IgD-negative memory B cell (primary cell): ENCODE data around the gene PRDM1. TPM values are rescaled to one million over a fixed set of nuclear protein-coding genes. Genes with fewer than 3 reads are reported as not detected.
A peak's percentile ranks its signal among the peaks of the same experiment; 100 is the strongest.

ENCODE experiments used
- H3K27ac Mint-ChIP-seq, 3 donors: one replicate each; pipeline ENCODE4 v1.8.0; 2020 to 2022; ENCODE audit warnings: mild to moderate bottlenecking in 3 of 3, mixed read lengths in 3 of 3, moderate library complexity in 1 of 3
- H3K27me3 Mint-ChIP-seq: one replicate; pipeline ENCODE4 v1.8.0; 2021; ENCODE audit warnings: mixed read lengths
- H3K36me3 Mint-ChIP-seq: one replicate; pipeline ENCODE4 v1.8.0; 2020; ENCODE audit warnings: mild to moderate bottlenecking, mixed read lengths
- H3K4me1 Mint-ChIP-seq, 3 donors: one replicate each; pipeline ENCODE4 v1.8.0; 2020 to 2022; ENCODE audit warnings: mixed read lengths in 3 of 3, mild to moderate bottlenecking in 1 of 3
- H3K4me3 Mint-ChIP-seq, 4 donors: one replicate each; pipeline ENCODE4 v1.8.0; 2020 to 2022; ENCODE audit warnings: mild to moderate bottlenecking in 4 of 4, mixed read lengths in 4 of 4, moderate library complexity in 3 of 4
- H3K9me3 Mint-ChIP-seq, 3 donors: one replicate each; pipeline ENCODE4 v1.8.0; 2020 to 2021; ENCODE audit warnings: mixed read lengths in 3 of 3, mild to moderate bottlenecking in 1 of 3
- polyA plus RNA-seq: library from polyadenylated mRNA; unstranded; fragments of 300-500 nt; fragmentation: Illumina TruSeq; gene quantifications from one replicate; pipeline ENCODE4 v1.2.3, GENCODE V29; 2021

Gene PRDM1
- polyA plus RNA-seq, 1 donor from 2014 or later, result 11.0 TPM

- no peak overlapping the region for H3K4me3 Mint-ChIP-seq
- H3K36me3 Mint-ChIP-seq, result peaks cover 1% of the 10 kb centered on the region
- H3K27me3 Mint-ChIP-seq, result no peaks in the 10 kb centered on the region
- no peaks in the 10 kb centered on the region for H3K9me3 Mint-ChIP-seq
- no peak overlapping the region for H3K27ac Mint-ChIP-seq
- peaks cover 25 to 42% (median 27%) of the 10 kb centered on the region in 3 donors for H3K4me1 Mint-ChIP-seq
Observed at GRCh38 chr6:106122938-106123656, 37.0 kb downstream of the PRDM1 start.

GRCh38 chr6:106124015-106124414 lies 37.9 kb downstream of the PRDM1 start:
- H3K4me1 Mint-ChIP-seq, result peaks cover 25 to 38% (median 29%) of the 10 kb centered on the region in 3 donors
- H3K27ac Mint-ChIP-seq, result no peak overlapping the region
- H3K36me3 Mint-ChIP-seq, result peaks cover 1% of the 10 kb centered on the region
- peak overlapping the region in 2 of 4 donors; percentile 9 to 75 for H3K4me3 Mint-ChIP-seq
- no peaks in the 10 kb centered on the region for H3K9me3 Mint-ChIP-seq
- no peaks in the 10 kb centered on the region for H3K27me3 Mint-ChIP-seq

DNA sequence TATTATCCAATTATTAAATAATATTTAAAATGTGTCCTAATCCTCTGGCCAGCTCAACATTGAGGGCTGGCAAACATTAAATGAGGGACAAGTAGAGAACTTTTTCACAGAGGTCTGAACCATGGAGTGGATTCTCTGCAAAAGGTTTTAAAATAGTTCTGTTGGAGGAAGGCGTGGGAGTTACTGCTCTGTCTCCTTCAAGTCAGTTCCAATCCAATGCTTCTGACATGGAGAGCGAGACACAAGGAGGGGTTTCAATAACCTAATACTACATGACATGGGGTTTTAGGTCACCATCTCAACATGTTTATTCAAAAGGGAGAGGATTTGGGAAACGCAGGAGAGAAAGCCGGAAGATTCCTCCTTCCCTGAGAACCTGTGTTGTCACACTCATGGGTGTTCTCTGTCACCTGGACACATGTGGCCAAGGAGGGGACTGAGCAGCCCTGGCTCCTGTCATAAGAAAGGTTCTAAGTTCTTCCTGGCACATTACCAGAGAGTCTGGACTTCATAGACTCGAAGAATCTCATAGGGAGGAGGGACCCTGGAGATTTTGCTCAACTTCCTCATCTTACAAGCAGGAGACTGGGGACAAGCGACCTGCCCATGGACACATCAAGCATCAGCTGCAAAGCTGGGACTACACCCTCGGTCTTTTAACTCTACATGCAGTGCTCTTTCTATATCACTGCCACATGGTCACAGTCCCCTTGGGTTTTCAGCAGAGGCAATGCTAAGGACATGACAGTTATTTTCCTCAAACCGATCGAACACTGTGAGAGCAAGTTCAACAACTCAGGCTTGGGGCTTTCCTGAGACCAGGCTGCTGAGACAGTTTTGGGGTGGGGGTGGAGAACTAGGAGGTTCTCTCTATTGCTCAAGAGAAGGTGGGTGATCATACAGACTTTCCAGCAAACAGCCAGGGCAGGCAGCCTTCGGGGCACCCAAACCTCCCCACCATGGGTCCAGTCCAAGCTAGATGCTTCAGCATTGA lies 38.6 kb downstream of the PRDM1 start:
- Mint-ChIP-seq H3K9me3 (no peaks in the 10 kb centered on the region), H3K4me3 (peak overlapping the region in 3 of 4 donors; percentile 20 to 77 (median 72)), H3K4me1 (peaks cover 24 to 41% (median 33%) of the 10 kb centered on the region in 3 donors), H3K27me3 (no peaks in the 10 kb centered on the region), H3K36me3 (peaks cover 1% of the 10 kb centered on the region), H3K27ac (peak overlapping the region in 1 of 3 donors; percentile 41)

GRCh38 chr6:106125925-106126435 lies 39.8 kb downstream of the PRDM1 start:
- H3K27me3 Mint-ChIP-seq, result no peaks in the 10 kb centered on the region
- peak overlapping the region; percentile 28 to 65 (median 36) for H3K27ac Mint-ChIP-seq
- no peaks in the 10 kb centered on the region for H3K9me3 Mint-ChIP-seq
- peaks cover 1% of the 10 kb centered on the region for H3K36me3 Mint-ChIP-seq
- peak overlapping the region; percentile 73 to 92 (median 82) for H3K4me3 Mint-ChIP-seq
- H3K4me1 Mint-ChIP-seq, result peaks cover 24 to 45% (median 31%) of the 10 kb centered on the region in 3 donors

DNA sequence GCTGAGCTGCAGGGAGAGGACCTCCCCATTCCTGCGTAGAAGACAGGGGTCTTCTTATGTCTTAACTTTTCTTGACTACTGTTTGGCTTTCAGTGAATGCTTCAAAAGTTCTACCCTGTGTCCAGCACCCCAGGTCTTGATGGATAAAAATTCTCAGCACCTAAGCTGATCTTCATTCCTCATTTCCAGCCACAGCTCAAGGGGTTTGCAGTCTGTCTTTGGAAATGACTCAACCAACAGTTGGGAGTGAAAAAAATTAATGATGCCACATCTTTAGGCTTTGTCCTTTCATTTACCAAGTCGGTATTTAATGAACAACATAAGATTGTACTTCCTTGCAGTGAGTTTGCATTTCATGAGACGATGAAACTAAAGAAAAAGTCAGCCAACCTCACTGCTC lies 40.3 kb downstream of the PRDM1 start:
- Mint-ChIP-seq H3K36me3 (peaks cover 1% of the 10 kb centered on the region), H3K9me3 (no peaks in the 10 kb centered on the region), H3K4me1 (peaks cover 24 to 45% (median 31%) of the 10 kb centered on the region in 3 donors), H3K27me3 (no peaks in the 10 kb centered on the region), H3K27ac (peak overlapping the region; percentile 28 to 65 (median 36)), H3K4me3 (peak overlapping the region; percentile 73 to 92 (median 82))

GRCh38 chr6:106128981-106129781 lies 43.0 kb downstream of the PRDM1 start:
- no peaks in the 10 kb centered on the region for H3K27me3 Mint-ChIP-seq
- peaks cover 20 to 41% (median 27%) of the 10 kb centered on the region in 3 donors for H3K4me1 Mint-ChIP-seq
- no peaks in the 10 kb centered on the region for H3K36me3 Mint-ChIP-seq
- H3K4me3 Mint-ChIP-seq, result peak overlapping the region in 1 of 4 donors; percentile 14
- H3K9me3 Mint-ChIP-seq, result peaks cover 0 to 1% (median 0%) of the 10 kb centered on the region in 3 donors
- peak overlapping the region in 1 of 3 donors; percentile 60 for H3K27ac Mint-ChIP-seq

- H3K27me3 Mint-ChIP-seq, result no peaks in the 10 kb centered on the region
- peaks cover 7 to 21% (median 9%) of the 10 kb centered on the region in 3 donors for H3K4me1 Mint-ChIP-seq
- peaks cover 0 to 1% (median 0%) of the 10 kb centered on the region in 3 donors for H3K9me3 Mint-ChIP-seq
- H3K4me3 Mint-ChIP-seq, result no peak overlapping the region
- H3K27ac Mint-ChIP-seq, result no peak overlapping the region
- no peaks in the 10 kb centered on the region for H3K36me3 Mint-ChIP-seq
Observed at GRCh38 chr6:106132153-106132698, 46.1 kb downstream of the PRDM1 start.

DNA sequence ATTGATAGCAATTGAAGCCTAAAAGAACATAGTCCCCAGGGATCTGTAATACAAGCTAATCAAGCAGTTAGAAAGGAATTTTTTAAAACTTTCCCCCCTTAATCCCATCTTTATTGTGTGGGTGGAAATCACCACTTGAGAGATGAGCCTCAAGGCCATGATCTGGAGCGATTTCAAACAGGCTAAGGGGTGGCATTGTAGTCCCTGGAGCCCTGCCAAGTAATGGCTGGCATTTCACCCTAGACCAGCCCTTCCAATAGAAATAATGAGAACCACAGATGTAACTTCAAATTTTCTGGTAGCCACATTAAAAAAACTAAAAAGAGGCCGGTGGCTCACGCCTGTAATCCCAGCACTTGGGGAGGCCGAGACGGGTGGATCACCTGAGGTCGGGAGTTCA lies 46.9 kb downstream of the PRDM1 start:
- Mint-ChIP-seq H3K27ac (no peak overlapping the region), H3K9me3 (peaks cover 0 to 1% (median 0%) of the 10 kb centered on the region in 3 donors), H3K4me1 (peaks cover 12 to 25% (median 12%) of the 10 kb centered on the region in 3 donors), H3K36me3 (no peaks in the 10 kb centered on the region), H3K4me3 (no peak overlapping the region), H3K27me3 (no peaks in the 10 kb centered on the region)

DNA sequence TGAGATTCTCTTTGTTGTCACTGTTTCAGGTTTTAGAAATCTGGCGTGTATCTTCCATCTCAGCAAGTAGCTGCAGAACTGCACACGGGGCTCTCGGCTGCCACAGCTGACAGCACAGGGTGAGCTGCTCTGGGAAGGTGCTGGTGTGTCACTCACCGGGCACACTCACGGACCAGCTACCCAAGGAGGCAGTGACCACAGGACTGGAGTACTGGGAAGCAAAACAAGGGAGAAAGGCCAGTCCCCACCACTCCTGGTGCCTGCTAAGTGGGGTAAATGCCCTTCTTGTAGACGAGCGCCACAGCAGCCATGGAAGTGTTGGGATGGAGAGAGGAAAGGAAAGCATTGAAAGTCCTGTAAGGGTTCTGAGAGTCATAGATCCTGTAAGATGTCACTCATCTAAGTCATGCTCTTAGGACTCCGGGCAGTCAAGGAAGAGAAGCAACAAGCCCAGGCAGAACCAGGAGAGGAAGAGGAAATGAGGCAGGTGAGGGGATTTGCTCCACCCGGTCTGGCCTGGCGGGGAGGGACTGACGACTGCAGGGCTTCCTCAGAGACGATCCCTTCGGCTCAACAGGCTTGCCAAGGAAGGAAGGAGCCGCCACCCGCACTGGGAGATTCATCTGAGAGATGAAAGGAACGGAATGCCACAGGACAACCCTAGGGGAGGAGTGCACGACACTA lies 48.1 kb downstream of the PRDM1 start:
- Mint-ChIP-seq H3K4me3 (no peak overlapping the region), H3K4me1 (peaks cover 10 to 21% (median 14%) of the 10 kb centered on the region in 3 donors), H3K27ac (peak overlapping the region in 1 of 3 donors; percentile 64), H3K9me3 (peaks cover 0 to 1% (median 0%) of the 10 kb centered on the region in 3 donors), H3K27me3 (no peaks in the 10 kb centered on the region), H3K36me3 (no peaks in the 10 kb centered on the region)

DNA sequence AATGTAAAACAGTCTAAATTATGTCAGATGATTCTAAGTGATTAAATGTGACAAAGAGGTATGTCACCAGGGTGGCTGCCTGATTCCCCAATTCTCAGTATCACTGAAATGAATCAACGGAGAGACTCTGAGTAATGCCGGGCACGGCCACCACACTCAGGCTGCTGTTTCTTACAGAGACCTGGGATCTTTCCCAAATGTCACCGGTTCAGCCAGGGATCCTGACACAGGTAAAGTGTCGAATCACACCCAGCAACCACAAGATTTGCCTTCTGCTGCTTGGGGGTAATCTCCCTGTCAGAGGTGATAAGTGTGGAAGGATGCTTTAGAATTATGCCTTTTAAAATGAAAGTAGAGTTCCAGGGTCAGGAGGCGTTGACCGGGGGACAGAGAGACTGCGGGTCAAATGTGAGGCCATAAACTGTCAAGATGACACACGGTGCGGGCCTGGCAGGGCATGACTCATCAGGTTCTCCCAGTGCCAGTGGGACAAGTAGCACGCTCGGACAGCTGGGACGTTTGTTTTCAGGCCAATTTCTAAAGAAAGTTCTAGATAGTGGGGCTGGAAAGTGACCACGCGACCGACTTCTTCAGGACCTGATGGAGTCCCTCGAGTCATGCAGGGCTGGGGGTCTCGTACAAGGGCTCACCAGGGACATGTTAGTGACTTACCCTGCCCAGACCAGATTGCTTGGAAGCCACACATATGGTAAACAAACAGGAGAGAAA lies 48.9 kb downstream of the PRDM1 start:
- Mint-ChIP-seq H3K27ac (no peak overlapping the region), H3K9me3 (peaks cover 0 to 1% (median 0%) of the 10 kb centered on the region in 3 donors), H3K4me3 (no peak overlapping the region), H3K36me3 (no peaks in the 10 kb centered on the region), H3K27me3 (no peaks in the 10 kb centered on the region), H3K4me1 (peaks cover 7 to 12% (median 10%) of the 10 kb centered on the region in 3 donors)

- H3K4me3 Mint-ChIP-seq, result no peak overlapping the region
- peaks cover 0 to 1% (median 0%) of the 10 kb centered on the region in 3 donors for H3K9me3 Mint-ChIP-seq
- H3K4me1 Mint-ChIP-seq, result peaks cover 7 to 13% (median 13%) of the 10 kb centered on the region in 3 donors
- no peak overlapping the region for H3K27ac Mint-ChIP-seq
- no peaks in the 10 kb centered on the region for H3K27me3 Mint-ChIP-seq
- no peaks in the 10 kb centered on the region for H3K36me3 Mint-ChIP-seq
Observed at GRCh38 chr6:106135911-106136571, 49.9 kb downstream of the PRDM1 start.

GRCh38 chr6:106136845-106137244 lies 50.7 kb downstream of the PRDM1 start:
- Mint-ChIP-seq H3K9me3 (peaks cover 0 to 1% (median 0%) of the 10 kb centered on the region in 3 donors), H3K27ac (no peak overlapping the region), H3K27me3 (peaks cover under 1% of the 10 kb centered on the region), H3K4me1 (peaks cover 14 to 20% (median 20%) of the 10 kb centered on the region in 3 donors), H3K36me3 (no peaks in the 10 kb centered on the region), H3K4me3 (no peak overlapping the region)
